HEK293 (cell line): ENCODE measurements around the gene NPTXR.

Source experiments
- CTCF ChIA-PET: fragments of 350-600 bp; formaldehyde crosslinking; extraction: SDS; loops from one replicate; lab custom pipeline; 2021; ENCODE audit warnings: antibody characterized with exemption; lab: Yijun Ruan, JAX
- POLR2A ChIA-PET: fragments of 300-600 bp; formaldehyde crosslinking; extraction: SDS; loops from one replicate; lab custom pipeline; 2020; ENCODE audit warnings: antibody characterized with exemption, inconsistent platforms; lab: Yijun Ruan, JAX
- H3K27ac ChIP-seq: fragments of 200-500 bp; sonication (Bioruptor generic); 2 replicates; pipeline ENCODE4 v1.5.1; 2014; ENCODE audit warnings: low read depth, low read length, control low read depth, inconsistent platforms; ENCODE audit errors: extremely low read depth
- H3K36me3 ChIP-seq, 2 experiments: fragments of 200-500 bp in 1 of 2; sonication (Bioruptor generic) in 1 of 2; 1 replicate in 1 of 2; 2 replicates in 1 of 2; pipeline ENCODE4 v1.5.1; 2014 to 2017; ENCODE audit warnings: inconsistent platforms in 2 of 2, low read length in 2 of 2; ENCODE audit not compliant: control insufficient read depth in 2 of 2, insufficient read depth in 1 of 2
- H3K4me1 ChIP-seq: fragments of 200-500 bp; sonication (Bioruptor generic); 2 replicates; pipeline ENCODE4 v1.5.1; 2014; ENCODE audit warnings: mild to moderate bottlenecking, low read length, inconsistent platforms; ENCODE audit not compliant: control insufficient read depth, insufficient read depth
- H3K4me3 ChIP-seq: 2 replicates; pipeline ENCODE4 v1.5.1; 2011; ENCODE audit warnings: low read depth, mild to moderate bottlenecking, control low read depth, low read length, moderate library complexity
- H3K9me3 ChIP-seq: fragments of 200-500 bp; sonication (Bioruptor generic); 2 replicates; pipeline ENCODE4 v1.5.1; 2014; ENCODE audit warnings: low read depth, low read length, inconsistent platforms; ENCODE audit not compliant: control insufficient read depth, insufficient read depth
- GLIS1 ChIP-seq: fragments of 450-650 bp; formaldehyde crosslinking; IDR thresholded peaks from 2 replicates; pipeline ENCODE4 v1.5.1; 2016; ENCODE audit warnings: missing biosample characterization, missing genetic modification characterization
- KLF8 ChIP-seq: fragments of 450-650 bp; formaldehyde crosslinking; IDR thresholded peaks from 2 replicates; pipeline ENCODE4 v1.5.1; 2016; ENCODE audit warnings: missing biosample characterization, missing genetic modification characterization
- MZF1 ChIP-seq: fragments of 450-650 bp; formaldehyde crosslinking; IDR thresholded peaks from 2 replicates; pipeline ENCODE4 v1.5.1; 2017; ENCODE audit warnings: missing biosample characterization, missing genetic modification characterization, borderline replicate concordance
- OSR2 ChIP-seq: fragments of 450-650 bp; formaldehyde crosslinking; IDR thresholded peaks from 2 replicates; pipeline ENCODE4 v1.5.1; 2016; ENCODE audit warnings: missing biosample characterization, missing genetic modification characterization
- PRDM1 ChIP-seq: fragments of 450-650 bp; formaldehyde crosslinking; IDR thresholded peaks from 2 replicates; pipeline ENCODE4; 2016; ENCODE audit warnings: missing biosample characterization, missing genetic modification characterization
- TRIM28 ChIP-seq: IDR thresholded peaks from 2 replicates; pipeline ENCODE4 v1.6.1; 2011; ENCODE audit warnings: low read length, control low read depth, borderline replicate concordance
- YY2 ChIP-seq: fragments of 450-650 bp; formaldehyde crosslinking; IDR thresholded peaks from 2 replicates; pipeline ENCODE4 v1.5.1; 2016; ENCODE audit warnings: missing biosample characterization, missing genetic modification characterization
- ZFHX2 ChIP-seq: fragments of 450-650 bp; formaldehyde crosslinking; conservative IDR thresholded peaks from 2 replicates; pipeline ENCODE4 v1.5.1; 2016; ENCODE audit warnings: missing biosample characterization, missing genetic modification characterization
- ZFP37 ChIP-seq: fragments of 450-650 bp; formaldehyde crosslinking; IDR thresholded peaks from 2 replicates; pipeline ENCODE4 v1.5.1; 2016; ENCODE audit warnings: missing biosample characterization, missing genetic modification characterization
- ZNF169 ChIP-seq: fragments of 450-650 bp; formaldehyde crosslinking; IDR thresholded peaks from 2 replicates; pipeline ENCODE4 v1.5.1; 2016; ENCODE audit warnings: missing biosample characterization, missing genetic modification characterization
- ZNF175 ChIP-seq: fragments of 450-650 bp; formaldehyde crosslinking; IDR thresholded peaks from 2 replicates; pipeline ENCODE4 v1.5.1; 2016; ENCODE audit warnings: missing biosample characterization, missing genetic modification characterization
- ZNF341 ChIP-seq: fragments of 450-650 bp; formaldehyde crosslinking; IDR thresholded peaks from 2 replicates; pipeline ENCODE4; 2016; ENCODE audit warnings: low read depth, missing biosample characterization, missing genetic modification characterization
- ZNF48 ChIP-seq: fragments of 450-650 bp; formaldehyde crosslinking; IDR thresholded peaks from 2 replicates; pipeline ENCODE4 v1.5.1; 2016; ENCODE audit warnings: missing biosample characterization, missing genetic modification characterization
- ZNF555 ChIP-seq: fragments of 450-650 bp; formaldehyde crosslinking; conservative IDR thresholded peaks from 2 replicates; pipeline ENCODE4 v1.5.1; 2017; ENCODE audit warnings: missing biosample characterization, mild to moderate bottlenecking, missing genetic modification characterization, inconsistent platforms
- ZNF600 ChIP-seq: fragments of 450-650 bp; formaldehyde crosslinking; IDR thresholded peaks from 2 replicates; pipeline ENCODE4 v1.5.1; 2016; ENCODE audit warnings: missing biosample characterization, missing genetic modification characterization
- ZNF623 ChIP-seq: fragments of 450-650 bp; formaldehyde crosslinking; IDR thresholded peaks from 2 replicates; pipeline ENCODE4 v1.5.1; 2016; ENCODE audit warnings: missing biosample characterization, missing genetic modification characterization
- ZNF658 ChIP-seq: fragments of 450-650 bp; formaldehyde crosslinking; IDR thresholded peaks from 2 replicates; pipeline ENCODE4; 2016; ENCODE audit warnings: missing biosample characterization, missing genetic modification characterization
- ZSCAN30 ChIP-seq: fragments of 450-650 bp; IDR thresholded peaks from 2 replicates; pipeline ENCODE4 v1.5.1; 2018; ENCODE audit warnings: missing biosample characterization, mild to moderate bottlenecking, missing genetic modification characterization, moderate library complexity
- TF ChIP-seq, protein P1 (sequence below): fragments of 450-650 bp; IDR thresholded peaks from 2 replicates; pipeline ENCODE4 v1.5.1; 2018; ENCODE audit warnings: missing biosample characterization, missing genetic modification characterization
- TF ChIP-seq, protein P2 (sequence below): fragments of 450-650 bp; formaldehyde crosslinking; IDR thresholded peaks from 2 replicates; pipeline ENCODE4 v1.5.1; 2016; ENCODE audit warnings: missing biosample characterization, missing genetic modification characterization
- TF ChIP-seq, protein P3 (sequence below): fragments of 450-650 bp; formaldehyde crosslinking; IDR thresholded peaks from 2 replicates; pipeline ENCODE4 v1.5.1; 2016; ENCODE audit warnings: missing biosample characterization, missing genetic modification characterization, borderline replicate concordance
- TF ChIP-seq, protein P4 (sequence below): fragments of 450-650 bp; formaldehyde crosslinking; IDR thresholded peaks from 2 replicates; pipeline ENCODE4 v1.5.1; 2016; ENCODE audit warnings: missing biosample characterization, missing genetic modification characterization

NPTXR gene

DNA sequence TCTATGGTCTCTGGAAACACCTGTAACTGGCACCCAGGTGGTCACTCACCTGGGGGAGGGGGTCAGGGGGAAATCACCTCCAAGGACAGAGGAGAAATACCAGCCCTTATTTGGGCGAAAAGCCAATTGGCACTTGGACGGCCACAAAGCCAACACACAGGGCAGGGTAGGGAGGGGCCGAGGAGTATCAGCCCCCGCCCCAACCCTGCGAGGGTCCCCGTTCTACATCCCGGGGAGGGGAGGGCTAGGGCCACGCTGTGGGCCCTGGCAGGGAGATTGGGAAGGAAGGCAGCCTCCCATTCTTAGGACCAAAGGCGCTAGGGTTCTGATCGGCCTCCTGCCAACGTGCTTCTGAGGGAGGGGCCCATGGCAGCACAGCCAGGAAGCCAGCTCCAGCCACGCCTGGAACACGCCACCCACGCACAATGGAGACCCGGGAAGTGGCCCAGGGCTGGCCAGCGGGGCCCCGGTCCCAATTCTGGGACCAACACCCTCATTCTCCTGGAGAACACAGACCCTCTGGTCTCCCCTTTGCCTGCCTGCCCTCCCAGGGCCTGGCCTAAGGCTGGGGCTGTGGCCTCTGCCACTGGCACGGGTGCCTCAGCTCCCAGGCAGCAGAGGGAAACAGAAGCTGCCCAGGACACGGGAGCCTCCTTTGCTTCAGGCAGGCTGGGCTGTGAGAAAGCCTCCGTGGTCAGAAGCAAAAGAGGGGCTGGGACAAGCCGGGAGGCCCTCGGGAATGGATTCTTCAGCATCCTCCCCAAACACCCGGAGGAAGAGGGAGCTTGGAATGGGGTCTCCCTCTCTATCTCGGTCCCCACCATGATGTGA is 20.7 kb upstream of the NPTXR start:
- Histone ChIP-seq H3K27ac (peak overlapping the region; percentile 19; the same call in 1 of the 2 replicates), H3K36me3 (peaks cover 10 to 62% of the 10 kb centered on the region in 2 experiments), H3K4me1 (peaks cover 3% of the 10 kb centered on the region; the same call in 1 of the 2 replicates), H3K9me3 (no peaks in the 10 kb centered on the region), H3K4me3 (no peak overlapping the region)
- CTCF ChIA-PET = interaction anchor here (0.6 to 2.5 kb wide), 4 partner anchors 19 to 106 kb away, joined by 3 to 17 read pairs (median 4); no protein-coding TSS in a partner anchor
- TF ChIP-seq, protein P1, sequence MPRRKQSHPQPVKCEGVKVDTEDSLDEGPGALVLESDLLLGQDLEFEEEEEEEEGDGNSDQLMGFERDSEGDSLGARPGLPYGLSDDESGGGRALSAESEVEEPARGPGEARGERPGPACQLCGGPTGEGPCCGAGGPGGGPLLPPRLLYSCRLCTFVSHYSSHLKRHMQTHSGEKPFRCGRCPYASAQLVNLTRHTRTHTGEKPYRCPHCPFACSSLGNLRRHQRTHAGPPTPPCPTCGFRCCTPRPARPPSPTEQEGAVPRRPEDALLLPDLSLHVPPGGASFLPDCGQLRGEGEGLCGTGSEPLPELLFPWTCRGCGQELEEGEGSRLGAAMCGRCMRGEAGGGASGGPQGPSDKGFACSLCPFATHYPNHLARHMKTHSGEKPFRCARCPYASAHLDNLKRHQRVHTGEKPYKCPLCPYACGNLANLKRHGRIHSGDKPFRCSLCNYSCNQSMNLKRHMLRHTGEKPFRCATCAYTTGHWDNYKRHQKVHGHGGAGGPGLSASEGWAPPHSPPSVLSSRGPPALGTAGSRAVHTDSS (tag by site-specific recombination) = no peak
- peak; percentile 34 for TF ChIP-seq ZFHX2 (tag by site-specific recombination)
- no peak for TF ChIP-seq TRIM28
- TF ChIP-seq, protein P2, sequence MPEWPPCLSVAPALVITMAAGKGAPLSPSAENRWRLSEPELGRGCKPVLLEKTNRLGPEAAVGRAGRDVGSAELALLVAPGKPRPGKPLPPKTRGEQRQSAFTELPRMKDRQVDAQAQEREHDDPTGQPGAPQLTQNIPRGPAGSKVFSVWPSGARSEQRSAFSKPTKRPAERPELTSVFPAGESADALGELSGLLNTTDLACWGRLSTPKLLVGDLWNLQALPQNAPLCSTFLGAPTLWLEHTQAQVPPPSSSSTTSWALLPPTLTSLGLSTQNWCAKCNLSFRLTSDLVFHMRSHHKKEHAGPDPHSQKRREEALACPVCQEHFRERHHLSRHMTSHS = no peak
- no peak for TF ChIP-seq ZNF48 (tag by site-specific recombination)
- TF ChIP-seq, protein P3, sequence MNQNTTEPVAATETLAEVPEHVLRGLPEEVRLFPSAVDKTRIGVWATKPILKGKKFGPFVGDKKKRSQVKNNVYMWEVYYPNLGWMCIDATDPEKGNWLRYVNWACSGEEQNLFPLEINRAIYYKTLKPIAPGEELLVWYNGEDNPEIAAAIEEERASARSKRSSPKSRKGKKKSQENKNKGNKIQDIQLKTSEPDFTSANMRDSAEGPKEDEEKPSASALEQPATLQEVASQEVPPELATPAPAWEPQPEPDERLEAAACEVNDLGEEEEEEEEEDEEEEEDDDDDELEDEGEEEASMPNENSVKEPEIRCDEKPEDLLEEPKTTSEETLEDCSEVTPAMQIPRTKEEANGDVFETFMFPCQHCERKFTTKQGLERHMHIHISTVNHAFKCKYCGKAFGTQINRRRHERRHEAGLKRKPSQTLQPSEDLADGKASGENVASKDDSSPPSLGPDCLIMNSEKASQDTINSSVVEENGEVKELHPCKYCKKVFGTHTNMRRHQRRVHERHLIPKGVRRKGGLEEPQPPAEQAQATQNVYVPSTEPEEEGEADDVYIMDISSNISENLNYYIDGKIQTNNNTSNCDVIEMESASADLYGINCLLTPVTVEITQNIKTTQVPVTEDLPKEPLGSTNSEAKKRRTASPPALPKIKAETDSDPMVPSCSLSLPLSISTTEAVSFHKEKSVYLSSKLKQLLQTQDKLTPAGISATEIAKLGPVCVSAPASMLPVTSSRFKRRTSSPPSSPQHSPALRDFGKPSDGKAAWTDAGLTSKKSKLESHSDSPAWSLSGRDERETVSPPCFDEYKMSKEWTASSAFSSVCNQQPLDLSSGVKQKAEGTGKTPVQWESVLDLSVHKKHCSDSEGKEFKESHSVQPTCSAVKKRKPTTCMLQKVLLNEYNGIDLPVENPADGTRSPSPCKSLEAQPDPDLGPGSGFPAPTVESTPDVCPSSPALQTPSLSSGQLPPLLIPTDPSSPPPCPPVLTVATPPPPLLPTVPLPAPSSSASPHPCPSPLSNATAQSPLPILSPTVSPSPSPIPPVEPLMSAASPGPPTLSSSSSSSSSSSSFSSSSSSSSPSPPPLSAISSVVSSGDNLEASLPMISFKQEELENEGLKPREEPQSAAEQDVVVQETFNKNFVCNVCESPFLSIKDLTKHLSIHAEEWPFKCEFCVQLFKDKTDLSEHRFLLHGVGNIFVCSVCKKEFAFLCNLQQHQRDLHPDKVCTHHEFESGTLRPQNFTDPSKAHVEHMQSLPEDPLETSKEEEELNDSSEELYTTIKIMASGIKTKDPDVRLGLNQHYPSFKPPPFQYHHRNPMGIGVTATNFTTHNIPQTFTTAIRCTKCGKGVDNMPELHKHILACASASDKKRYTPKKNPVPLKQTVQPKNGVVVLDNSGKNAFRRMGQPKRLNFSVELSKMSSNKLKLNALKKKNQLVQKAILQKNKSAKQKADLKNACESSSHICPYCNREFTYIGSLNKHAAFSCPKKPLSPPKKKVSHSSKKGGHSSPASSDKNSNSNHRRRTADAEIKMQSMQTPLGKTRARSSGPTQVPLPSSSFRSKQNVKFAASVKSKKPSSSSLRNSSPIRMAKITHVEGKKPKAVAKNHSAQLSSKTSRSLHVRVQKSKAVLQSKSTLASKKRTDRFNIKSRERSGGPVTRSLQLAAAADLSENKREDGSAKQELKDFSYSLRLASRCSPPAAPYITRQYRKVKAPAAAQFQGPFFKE (tag by site-specific recombination) = no peak
- no peak for TF ChIP-seq PRDM1 (tag by site-specific recombination)
- TF ChIP-seq OSR2 = peak; percentile 84
- TF ChIP-seq ZNF341 (tag by site-specific recombination) = 0 out of 2 replicates have a peak, but pooled peaks have one; percentile 47
- no peak for TF ChIP-seq ZNF658 (tag by site-specific recombination)
- no peak for TF ChIP-seq ZNF175 (tag by site-specific recombination)
- no peak for TF ChIP-seq KLF8
- POLR2A ChIA-PET = interaction anchor here (0.9 to 4.4 kb wide), 2 partner anchors 96 to 118 kb away, joined by 3 to 18 read pairs; partner anchors contain the start of gene APOBEC3B

DNA sequence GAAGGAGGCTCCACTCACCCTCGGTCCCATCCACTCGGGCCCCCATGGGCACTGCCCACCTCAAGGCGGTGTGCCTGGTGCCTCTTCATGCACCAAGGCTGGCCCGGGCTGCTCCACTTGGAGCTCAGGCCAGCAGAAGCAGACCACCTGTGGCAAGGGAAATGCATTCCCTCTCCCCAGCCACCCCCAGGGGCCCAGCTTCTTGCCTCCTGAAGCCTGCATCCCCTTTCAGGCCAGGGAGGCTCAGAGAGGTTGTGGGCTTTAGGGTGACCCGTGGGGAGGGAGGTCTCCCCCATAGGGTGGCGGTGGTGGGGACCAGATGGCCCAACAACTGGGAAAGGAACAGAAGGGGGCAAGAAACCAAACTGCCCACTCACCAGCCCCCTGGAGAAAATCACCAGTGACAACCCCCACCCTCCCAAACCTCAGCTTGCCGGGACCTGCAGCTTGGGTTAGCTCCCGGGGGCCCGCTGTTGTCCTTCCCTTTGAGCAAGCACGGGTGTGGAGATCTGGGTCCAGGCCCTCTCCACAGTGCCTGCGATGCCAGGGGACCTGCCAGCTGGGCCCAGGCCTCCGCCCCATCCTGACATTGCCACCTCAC is 19.8 kb upstream of the NPTXR start:
- no peaks in the 10 kb centered on the region for H3K4me1 ChIP-seq
- H3K4me3 ChIP-seq = no peak overlapping the region
- peaks cover 4 to 52% of the 10 kb centered on the region in 2 experiments for H3K36me3 ChIP-seq
- ChIA-PET CTCF (interaction anchor here (1.1 to 2.5 kb wide), 4 partner anchors 18 to 139 kb away, joined by 3 to 17 read pairs (median 4); no protein-coding TSS in a partner anchor), POLR2A (interaction anchor here (0.6 to 4.4 kb wide), 4 partner anchors 13 to 509 kb away, joined by 3 to 18 read pairs (median 3); partner anchors contain the start of gene APOBEC3B)
- no peaks in the 10 kb centered on the region for H3K9me3 ChIP-seq
- H3K27ac ChIP-seq = no peak overlapping the region
- no peak for TF ChIP-seq ZNF623 (tag by site-specific recombination)
- TF ChIP-seq ZNF169 (tag by site-specific recombination) = no peak
- TF ChIP-seq ZNF600 (tag by site-specific recombination) = no peak
- no peak for TF ChIP-seq MZF1 (tag by site-specific recombination)
- no peak for TF ChIP-seq ZSCAN30 (tag by site-specific recombination)
- TF ChIP-seq, protein P4, sequence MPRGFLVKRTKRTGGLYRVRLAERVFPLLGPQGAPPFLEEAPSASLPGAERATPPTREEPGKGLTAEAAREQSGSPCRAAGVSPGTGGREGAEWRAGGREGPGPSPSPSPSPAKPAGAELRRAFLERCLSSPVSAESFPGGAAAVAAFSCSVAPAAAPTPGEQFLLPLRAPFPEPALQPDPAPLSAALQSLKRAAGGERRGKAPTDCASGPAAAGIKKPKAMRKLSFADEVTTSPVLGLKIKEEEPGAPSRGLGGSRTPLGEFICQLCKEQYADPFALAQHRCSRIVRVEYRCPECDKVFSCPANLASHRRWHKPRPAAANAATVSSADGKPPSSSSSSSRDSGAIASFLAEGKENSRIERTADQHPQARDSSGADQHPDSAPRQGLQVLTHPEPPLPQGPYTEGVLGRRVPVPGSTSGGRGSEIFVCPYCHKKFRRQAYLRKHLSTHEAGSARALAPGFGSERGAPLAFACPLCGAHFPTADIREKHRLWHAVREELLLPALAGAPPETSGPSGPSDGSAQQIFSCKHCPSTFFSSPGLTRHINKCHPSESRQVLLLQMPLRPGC = no peak
- peak; percentile 35; the same call in 1 of the 2 replicates for TF ChIP-seq ZFHX2 (tag by site-specific recombination)
- TF ChIP-seq GLIS1 (tag by site-specific recombination) = peak; percentile 82
- no peak for TF ChIP-seq ZNF555 (tag by site-specific recombination)
- no peak for TF ChIP-seq YY2
- TF ChIP-seq ZFP37 (tag by site-specific recombination) = no peak
